Tibial nerve (tissue), 4 donors: Measurements from ENCODE around the gene SCG2.

Source experiments
- CTCF ChIP-seq, 5 experiments: fragments of 200-600 bp in 3 of 5; fragments of 450-650 bp in 2 of 5; sonication (generic) in 3 of 5; IDR thresholded peaks; one replicate each; pipeline ENCODE4 v1.5.1; 2016 to 2019; ENCODE audit warnings: antibody characterized with exemption in 5 of 5, mild to moderate bottlenecking in 3 of 5, moderate library complexity in 2 of 5
- EP300 ChIP-seq, 2 donors: sonication (generic); formaldehyde crosslinking; IDR thresholded peaks; one replicate each; pipeline ENCODE4 v1.6.1; 2017; ENCODE audit warnings: antibody characterized with exemption in 2 of 2, mild to moderate bottlenecking in 1 of 2
- POLR2A ChIP-seq, 2 donors: fragments of 450-650 bp; IDR thresholded peaks; one replicate each; pipeline ENCODE4 v1.6.1; 2017; ENCODE audit warnings: antibody characterized with exemption in 2 of 2, mild to moderate bottlenecking in 2 of 2, moderate library complexity in 2 of 2

- no peak for TF ChIP-seq CTCF (IDR thresholded peaks at IDR 0.05)
- TF ChIP-seq POLR2A (IDR thresholded peaks at IDR 0.05) = no peak
- no peak for TF ChIP-seq EP300 (IDR thresholded peaks at IDR 0.05)
Observed at GRCh38 chr2:223566396-223566795, 35.8 kb downstream of the SCG2 start.
